PC-9 (cell line): ENCODE measurements around the gene VANGL1.

Experiments
- EZH2 ChIP-seq: fragments of 200-600 bp; sonication (generic); IDR thresholded peaks from 2 replicates; pipeline ENCODE4 v1.8.0; 2017; ENCODE audit warnings: antibody characterized with exemption, low read depth
- TF ChIP-seq, protein P1 (sequence below): fragments of 200-600 bp; sonication (generic); conservative IDR thresholded peaks from 2 replicates; pipeline ENCODE4 v1.6.1; 2017; ENCODE audit warnings: mixed run types, antibody characterized with exemption, mild to moderate bottlenecking, moderate library complexity

DNA sequence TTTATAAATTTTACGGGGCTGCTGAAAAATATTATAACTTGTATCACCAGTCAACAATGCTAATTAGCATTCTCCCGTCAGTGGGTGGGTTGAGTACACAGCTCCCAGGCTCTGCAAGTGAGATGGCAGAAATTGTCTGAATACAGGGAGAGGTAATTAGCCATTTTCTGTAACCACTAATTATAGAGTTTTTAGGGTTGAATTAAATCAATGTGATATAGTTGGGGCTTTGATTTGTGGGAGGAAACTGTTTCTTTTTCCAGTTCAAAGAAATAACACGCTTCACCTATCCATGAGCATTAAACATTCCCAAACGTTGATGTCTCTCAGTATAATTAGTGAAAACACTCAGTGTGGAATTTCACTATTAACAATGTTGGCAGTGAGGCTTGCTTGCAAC is 1.5 kb downstream of the VANGL1 start:
- TF ChIP-seq, protein P1, sequence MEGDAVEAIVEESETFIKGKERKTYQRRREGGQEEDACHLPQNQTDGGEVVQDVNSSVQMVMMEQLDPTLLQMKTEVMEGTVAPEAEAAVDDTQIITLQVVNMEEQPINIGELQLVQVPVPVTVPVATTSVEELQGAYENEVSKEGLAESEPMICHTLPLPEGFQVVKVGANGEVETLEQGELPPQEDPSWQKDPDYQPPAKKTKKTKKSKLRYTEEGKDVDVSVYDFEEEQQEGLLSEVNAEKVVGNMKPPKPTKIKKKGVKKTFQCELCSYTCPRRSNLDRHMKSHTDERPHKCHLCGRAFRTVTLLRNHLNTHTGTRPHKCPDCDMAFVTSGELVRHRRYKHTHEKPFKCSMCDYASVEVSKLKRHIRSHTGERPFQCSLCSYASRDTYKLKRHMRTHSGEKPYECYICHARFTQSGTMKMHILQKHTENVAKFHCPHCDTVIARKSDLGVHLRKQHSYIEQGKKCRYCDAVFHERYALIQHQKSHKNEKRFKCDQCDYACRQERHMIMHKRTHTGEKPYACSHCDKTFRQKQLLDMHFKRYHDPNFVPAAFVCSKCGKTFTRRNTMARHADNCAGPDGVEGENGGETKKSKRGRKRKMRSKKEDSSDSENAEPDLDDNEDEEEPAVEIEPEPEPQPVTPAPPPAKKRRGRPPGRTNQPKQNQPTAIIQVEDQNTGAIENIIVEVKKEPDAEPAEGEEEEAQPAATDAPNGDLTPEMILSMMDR = no peak
- no peak for TF ChIP-seq EZH2
